BE2C (cell line): ENCODE data around the gene YBEY.
"Not testable (repeated sequence)": the region's sequence is repeated elsewhere in the genome, so short reads cannot be mapped to it uniquely, and the experiment has no call there.

Experiments
- DNase-seq: peaks from one replicate; pipeline ENCODE4 v3.0.0-alpha.2; 2020
- H3K27me3 ChIP-seq: fragments of 250-450 bp; sonication (Bioruptor Pico); 2 replicates; pipeline ENCODE4 v1.5.1; 2020; ENCODE audit warnings: mild to moderate bottlenecking
- H3K36me3 ChIP-seq: fragments of 250-450 bp; sonication (Bioruptor Pico); 2 replicates; pipeline ENCODE4 v1.5.1; 2020; ENCODE audit warnings: mild to moderate bottlenecking
- H3K4me1 ChIP-seq: fragments of 250-450 bp; sonication (Bioruptor Pico); 2 replicates; pipeline ENCODE4 v1.5.1; 2020
- H3K4me3 ChIP-seq: 2 replicates; pipeline ENCODE4 v1.5.1; 2011; ENCODE audit warnings: low read depth, low read length
- H3K9me3 ChIP-seq: fragments of 250-450 bp; sonication (Bioruptor Pico); 2 replicates; pipeline ENCODE4 v1.5.1; 2020
- CTCF ChIP-seq: IDR thresholded peaks from 2 replicates; pipeline ENCODE4 v1.5.1; 2012; ENCODE audit warnings: mild to moderate bottlenecking, low read depth, low read length

YBEY gene

GRCh38 chr21:46301759-46302158 is 15.6 kb downstream of the YBEY start:
- no peak for DNase-seq
- H3K4me1 ChIP-seq = peaks cover 4% of the 10 kb centered on the region; the same call in 1 of the 2 replicates
- H3K9me3 ChIP-seq = no peaks in the 10 kb centered on the region
- H3K27me3 ChIP-seq = no peaks in the 10 kb centered on the region
- peaks cover 25% of the 10 kb centered on the region for H3K36me3 ChIP-seq
- no peak overlapping the region for H3K4me3 ChIP-seq
- TF ChIP-seq CTCF = no peak

- Histone ChIP-seq H3K9me3 (no peaks in the 10 kb centered on the region), H3K4me1 (no peaks in the 10 kb centered on the region), H3K36me3 (peaks cover 29% of the 10 kb centered on the region), H3K27me3 (no peaks in the 10 kb centered on the region), H3K4me3 (no peak overlapping the region)
- no peak for DNase-seq
- no peak for TF ChIP-seq CTCF
Observed at GRCh38 chr21:46304437-46304836, 18.3 kb downstream of the YBEY start.

GRCh38 chr21:46304955-46305354 is 18.8 kb downstream of the YBEY start:
- Histone ChIP-seq H3K4me1 (no peaks in the 10 kb centered on the region), H3K9me3 (no peaks in the 10 kb centered on the region), H3K36me3 (peaks cover 29% of the 10 kb centered on the region), H3K27me3 (no peaks in the 10 kb centered on the region), H3K4me3 (no peak overlapping the region)
- no peak for DNase-seq
- TF ChIP-seq CTCF = no peak

GRCh38 chr21:46307625-46308024 is 21.5 kb downstream of the YBEY start:
- H3K36me3 ChIP-seq = peaks cover 14% of the 10 kb centered on the region
- TF ChIP-seq CTCF = no peak

GRCh38 chr21:46308431-46308830 is 22.3 kb downstream of the YBEY start:
- Histone ChIP-seq H3K4me3 (no peak overlapping the region), H3K27me3 (no peaks in the 10 kb centered on the region), H3K4me1 (no peaks in the 10 kb centered on the region), H3K9me3 (no peaks in the 10 kb centered on the region), H3K36me3 (peaks cover 16% of the 10 kb centered on the region)
- no peak for TF ChIP-seq CTCF
- no peak for DNase-seq

More at GRCh38 chr21:46307625-46308024, 21.5 kb downstream of the YBEY start:
- Histone ChIP-seq H3K9me3 (no peaks in the 10 kb centered on the region), H3K27me3 (no peaks in the 10 kb centered on the region), H3K4me1 (no peaks in the 10 kb centered on the region), H3K4me3 (no peak overlapping the region)
- no peak for DNase-seq

GRCh38 chr21:46310260-46310659 is 24.1 kb downstream of the YBEY start:
- not testable (repeated sequence) for H3K4me1 ChIP-seq, H3K27me3 ChIP-seq, H3K9me3 ChIP-seq, DNase-seq, H3K4me3 ChIP-seq
- peaks cover 21% of the 10 kb centered on the region for H3K36me3 ChIP-seq

- DNase-seq = no peak
- Histone ChIP-seq H3K4me3 (no peak overlapping the region), H3K9me3 (no peaks in the 10 kb centered on the region), H3K27me3 (no peaks in the 10 kb centered on the region), H3K4me1 (no peaks in the 10 kb centered on the region), H3K36me3 (peaks cover 22% of the 10 kb centered on the region)
- TF ChIP-seq CTCF = no peak
Observed at GRCh38 chr21:46311568-46311967, 25.4 kb downstream of the YBEY start.
